8988T (cell line): ENCODE data around the gene HOXB8.

Experiments
- DNase-seq: peaks from one replicate; pipeline ENCODE4 v3.0.0; 2011

HOXB8 gene

DNA sequence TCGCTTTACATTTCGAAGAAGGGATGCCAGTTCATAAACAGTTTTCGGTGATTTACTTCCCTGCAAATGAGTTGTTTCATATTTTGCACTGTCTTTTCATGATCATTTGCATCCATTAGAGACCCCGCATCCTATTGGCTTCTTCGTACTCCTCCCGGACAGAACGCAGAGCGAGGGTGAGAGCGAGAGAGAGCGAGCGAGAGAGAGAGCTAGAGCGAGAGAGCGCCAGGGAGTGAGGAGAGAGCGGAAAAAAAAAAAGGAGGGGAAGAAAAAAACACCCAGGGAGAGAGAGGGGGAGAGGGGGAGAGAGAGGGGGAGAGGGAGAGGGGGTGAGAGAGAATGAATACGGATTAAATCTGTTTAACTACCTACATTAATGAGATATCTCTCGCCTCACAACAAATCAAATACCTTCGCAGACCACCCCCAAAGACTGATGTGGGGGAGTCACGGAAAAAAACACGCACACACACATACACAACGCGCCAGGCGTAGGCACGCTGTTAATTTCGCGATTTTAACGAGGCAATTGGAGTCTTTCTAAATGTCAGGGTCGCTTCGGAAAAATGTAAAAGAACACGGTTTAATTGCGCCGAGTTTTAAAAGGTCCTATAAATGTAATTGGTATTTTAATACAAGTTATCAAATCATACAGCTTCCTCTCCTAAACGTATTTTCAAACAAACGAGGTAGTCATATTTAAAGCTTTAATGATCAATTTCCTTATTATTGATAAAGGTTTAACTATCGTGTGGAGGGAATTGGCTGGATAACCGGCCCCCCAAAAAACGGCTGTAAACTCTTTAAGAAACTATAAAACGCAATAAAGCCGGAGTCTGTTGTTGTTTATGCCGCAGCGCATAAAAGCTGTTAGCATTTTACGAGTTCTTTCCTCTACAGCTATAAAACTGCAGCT, at the start of gene HOXB8:
HOXB8 (minus strand) TSS at position 246 of the 916 bp plus-strand sequence. CDS start 588 bp downstream, outside the sequence.
- DNase-seq: no peak

DNA sequence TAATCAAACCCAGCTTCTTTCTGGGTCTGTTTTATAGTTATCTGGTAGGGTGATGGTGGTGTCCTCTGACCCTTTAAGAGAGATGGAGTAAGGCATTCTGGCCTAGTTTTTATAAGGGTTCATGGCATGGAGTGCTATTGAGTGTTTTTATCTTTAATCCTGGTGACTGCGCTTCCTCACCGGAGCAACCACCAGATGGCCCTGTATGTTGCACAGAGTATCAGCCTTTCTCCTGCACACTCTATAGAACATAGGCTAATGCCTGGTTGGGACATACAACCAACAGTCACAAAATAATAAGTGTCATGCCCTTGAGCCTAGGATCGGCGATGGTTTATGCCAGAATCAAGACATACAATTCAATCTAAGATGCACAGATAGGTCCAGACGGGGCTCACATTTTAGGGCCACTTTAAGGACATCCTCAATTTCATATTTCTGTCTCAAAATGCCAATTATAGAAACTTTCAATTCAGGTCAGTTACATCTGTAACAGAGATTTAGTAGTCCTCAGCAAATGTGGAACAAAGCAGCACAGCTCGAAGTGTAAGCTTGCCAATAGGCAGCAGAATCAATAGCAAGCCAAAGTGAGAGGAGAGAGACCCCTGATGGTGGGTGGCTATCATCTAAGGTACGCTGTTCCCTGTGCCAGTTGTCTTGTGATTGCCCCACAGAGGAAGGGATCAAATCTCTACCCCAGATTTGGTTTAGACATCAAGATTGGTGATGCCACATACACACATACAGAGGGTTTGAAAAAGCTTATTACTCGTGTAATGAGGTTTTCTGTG, 48.2 kb upstream of the HOXB8 start:
- DNase-seq: no peak

DNA sequence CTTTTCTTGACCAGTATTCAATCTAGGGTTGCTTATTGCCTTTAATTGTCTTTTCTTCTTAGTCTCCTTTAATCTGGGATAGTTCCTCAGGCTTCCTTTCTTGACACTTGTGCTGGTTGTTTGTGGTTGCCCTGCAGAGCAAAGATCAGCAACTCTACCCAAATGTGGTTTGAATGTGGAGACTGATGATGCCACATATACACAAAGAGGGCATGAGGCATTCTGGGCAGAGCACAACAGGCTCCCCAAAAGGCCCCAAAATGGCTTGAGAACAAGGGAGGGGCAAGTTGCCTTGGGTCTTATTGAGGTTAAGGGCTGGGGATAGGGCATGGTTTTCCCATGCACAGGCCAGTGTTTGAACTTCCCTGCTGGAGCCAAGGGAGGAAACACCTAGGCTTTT, 40.8 kb upstream of the HOXB8 start:
- no peak for DNase-seq

DNA sequence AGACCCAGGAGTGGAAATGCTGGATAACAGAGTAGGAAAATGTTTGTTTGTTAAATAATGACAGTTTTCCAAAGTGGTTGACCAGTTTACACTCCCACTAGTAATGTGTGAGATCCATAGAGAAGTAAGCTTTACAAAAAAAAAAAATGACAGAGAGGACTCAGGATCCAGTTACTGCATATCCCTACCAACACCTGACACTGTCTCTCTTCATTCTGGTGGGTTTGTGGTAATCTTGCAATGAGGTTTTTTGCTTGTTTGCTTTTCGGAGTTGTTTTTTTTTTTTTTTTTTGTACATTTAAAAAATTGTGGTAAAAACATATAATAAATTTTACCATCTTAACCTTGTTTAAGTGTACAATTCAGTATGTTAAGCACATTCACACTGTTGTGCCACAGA, 34.6 kb upstream of the HOXB8 start:
- no peak for DNase-seq

DNA sequence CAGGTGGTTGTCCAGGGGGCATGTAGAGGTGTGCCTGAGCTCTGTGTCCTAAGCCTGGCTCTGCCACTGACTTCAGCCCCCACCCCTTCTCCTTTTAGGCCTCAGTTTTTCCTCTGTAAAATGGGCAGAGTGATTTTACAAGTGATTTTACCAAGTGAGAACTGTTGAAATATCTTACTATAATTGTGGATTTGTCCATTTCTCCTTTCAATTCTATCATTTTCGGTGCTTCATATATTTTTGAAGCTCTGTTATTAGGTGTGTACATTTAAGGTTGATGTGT, 32.8 kb upstream of the HOXB8 start:
- no peak for DNase-seq

DNA sequence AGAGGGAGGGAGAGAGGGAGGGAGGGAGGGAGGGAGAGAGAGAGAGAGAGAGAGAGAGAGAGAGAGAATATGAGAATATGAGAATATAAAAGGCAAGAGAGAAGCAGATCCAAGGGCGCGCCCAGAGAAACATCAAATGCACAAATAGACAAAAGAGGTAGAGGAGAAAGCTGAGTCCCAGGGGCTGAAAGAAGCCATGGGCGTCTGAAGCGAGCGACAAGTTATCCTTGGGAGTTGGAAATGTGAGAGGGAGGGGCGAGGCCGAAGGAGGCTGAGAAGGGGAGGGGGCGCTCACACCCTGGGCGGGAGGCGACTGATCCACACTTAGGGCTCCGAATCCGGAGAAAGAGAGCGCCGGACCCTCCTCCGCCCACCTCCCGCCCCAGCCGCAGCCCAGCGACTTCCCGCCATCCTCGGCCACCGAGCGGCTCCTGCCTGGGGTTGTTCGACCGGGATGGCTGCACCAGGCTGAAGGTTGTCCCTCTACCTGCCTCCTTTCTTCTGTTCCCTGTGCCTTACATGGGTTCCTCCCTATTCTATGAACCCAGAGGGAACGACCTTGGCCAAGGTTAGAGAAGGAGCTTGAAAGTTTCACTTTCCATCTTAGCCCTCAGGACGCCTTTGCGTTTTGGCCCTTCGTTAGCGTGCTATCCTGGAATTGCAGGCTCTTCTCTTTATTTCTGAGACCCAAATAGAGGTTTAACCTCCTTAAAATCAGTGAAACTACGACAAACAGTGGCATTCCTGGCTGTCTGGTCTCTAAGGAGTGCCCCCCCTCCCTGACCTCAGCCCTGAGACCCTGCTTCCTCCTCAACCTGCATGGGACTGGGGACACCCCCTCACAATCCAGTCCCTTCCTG, 32.2 kb upstream of the HOXB8 start:
- no peak for DNase-seq

DNA sequence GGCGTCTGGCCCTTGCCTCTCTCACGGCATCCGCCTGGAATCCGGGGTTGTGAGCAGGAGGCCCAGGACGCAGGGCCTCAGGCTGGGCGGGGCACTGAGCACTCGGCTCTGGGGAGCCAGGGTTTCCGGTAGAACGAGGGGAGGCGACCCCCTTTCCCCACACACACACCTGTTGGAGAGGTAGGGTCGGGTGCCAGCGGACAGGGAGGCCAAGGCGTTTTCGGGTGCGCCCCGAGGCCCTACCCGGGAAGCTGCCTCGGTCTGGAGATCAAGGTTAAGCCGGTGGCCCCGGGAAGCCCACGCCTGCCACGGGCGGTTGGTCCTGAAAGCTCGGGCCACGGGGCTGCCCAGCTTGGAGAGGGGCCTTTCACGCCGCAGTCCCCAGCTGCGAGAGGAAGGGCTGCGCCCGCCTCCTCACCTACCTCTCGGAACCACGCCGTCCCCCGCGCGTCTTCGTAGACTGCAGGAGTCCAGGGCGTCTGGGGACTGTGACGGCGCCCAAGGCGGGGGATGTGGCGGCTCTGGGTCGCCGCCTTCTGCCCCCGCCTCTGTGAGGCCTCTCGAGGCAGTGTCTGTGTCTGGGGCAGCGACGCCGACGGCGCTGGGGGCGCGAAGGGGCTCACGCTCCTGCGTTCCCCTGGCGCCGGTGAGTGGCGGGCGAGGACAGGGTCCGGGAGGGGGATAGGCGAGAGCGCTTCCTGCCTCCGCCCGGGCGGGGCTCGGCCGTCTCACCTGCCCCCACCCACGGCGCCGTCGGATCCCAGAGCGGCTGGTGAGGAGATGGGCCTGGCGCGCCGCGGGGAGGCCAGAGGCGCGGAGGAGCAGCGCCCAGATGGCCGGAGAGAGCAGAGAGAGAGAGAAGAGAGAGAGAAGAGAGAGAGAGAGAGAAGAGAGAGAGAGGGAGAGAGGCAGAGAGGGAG, 31.4 kb upstream of the HOXB8 start:
- peak; percentile 73 for DNase-seq

DNA sequence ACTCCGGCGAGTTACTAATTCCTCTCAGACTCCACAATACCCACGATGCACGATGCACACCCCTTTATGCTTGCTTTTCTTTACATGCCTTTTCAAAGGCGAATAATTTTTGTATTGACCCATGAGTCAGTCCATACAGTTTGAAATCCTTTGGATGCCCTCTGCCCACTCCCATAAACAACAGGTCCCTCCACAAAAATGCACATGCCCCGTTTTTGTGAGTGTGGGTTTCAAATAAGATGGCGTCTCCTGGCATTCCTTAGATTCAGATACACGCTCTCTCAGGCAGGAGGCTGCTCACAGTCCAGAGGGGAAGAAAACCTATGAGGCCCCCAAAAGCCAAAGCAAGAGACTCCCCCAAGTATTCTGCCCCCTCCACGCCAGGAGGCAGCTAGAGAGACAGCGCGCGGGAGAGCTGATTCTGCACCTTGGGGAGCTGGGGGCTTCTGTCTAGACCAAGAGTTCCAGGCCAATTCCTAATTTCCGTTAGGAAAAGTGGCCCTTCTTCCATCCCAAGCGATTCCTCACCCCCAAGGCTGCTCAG, 30.6 kb upstream of the HOXB8 start:
- peak; percentile 32 for DNase-seq

DNA sequence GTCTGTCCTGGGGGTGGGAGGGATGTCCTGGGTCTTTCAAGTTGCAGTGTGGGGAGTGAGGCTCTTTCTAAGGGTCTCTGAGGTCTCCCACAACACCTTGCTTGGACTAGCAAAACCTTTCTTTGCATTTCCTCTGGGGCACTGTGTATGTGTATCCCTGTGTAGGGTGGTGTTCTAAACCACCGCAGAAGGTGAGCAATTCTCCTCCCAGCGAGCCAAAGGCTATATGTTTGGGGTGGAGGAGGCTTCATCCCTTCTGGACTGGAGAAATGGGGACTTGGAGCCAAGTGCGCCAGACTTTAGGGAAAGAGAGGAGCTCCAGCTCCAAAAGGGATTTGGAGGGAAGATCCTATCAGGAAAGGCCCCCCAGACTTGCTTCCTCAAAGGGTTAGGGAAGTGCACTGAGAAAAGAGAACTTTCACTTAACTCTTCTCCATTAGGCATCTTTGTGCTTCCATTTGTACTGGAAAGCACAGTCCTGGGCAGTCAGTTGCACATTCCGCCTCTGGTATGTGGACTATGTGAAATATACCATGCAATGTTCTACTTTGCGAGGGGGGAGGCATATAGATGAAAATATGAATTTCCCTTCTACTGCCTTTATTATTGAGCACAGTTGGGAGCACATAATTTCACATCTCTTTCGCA, 29.9 kb upstream of the HOXB8 start:
- peak; percentile 10 for DNase-seq

DNA sequence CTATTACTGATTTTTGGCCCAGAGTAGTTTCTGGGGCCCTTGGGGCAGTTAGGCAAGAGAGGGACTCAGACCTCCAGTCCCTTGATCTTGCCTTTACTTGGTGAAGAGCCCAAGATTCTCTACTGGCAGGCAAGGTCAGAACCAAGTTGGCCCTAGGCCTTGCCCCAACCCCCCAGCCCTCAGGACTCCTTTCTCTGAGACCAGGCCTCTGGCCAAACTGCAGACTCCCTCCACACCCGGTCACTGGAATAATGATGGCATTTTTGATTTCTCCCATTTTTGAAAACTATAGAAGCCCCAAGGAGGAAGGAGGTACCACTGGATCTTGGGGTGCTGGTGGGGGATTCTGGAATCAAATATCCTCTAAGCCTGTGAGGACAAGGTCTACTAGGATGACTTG, 29.1 kb upstream of the HOXB8 start:
- DNase-seq: no peak

DNA sequence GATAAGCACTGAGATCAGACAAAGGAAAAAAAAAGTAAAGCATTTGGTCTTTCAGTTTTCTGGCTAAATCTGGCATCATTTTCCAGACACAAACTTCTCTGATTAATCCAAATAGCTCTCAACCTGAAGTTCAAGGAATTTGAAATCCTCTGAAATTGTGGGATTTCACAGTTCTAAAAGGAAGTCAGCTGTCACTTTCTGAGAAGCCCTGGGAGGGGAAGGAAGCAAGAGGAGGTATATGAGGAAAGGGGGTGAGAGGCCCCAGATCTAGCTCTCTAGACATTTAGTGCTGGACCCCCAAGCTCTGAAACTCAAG, 28.6 kb upstream of the HOXB8 start:
- no peak for DNase-seq

DNA sequence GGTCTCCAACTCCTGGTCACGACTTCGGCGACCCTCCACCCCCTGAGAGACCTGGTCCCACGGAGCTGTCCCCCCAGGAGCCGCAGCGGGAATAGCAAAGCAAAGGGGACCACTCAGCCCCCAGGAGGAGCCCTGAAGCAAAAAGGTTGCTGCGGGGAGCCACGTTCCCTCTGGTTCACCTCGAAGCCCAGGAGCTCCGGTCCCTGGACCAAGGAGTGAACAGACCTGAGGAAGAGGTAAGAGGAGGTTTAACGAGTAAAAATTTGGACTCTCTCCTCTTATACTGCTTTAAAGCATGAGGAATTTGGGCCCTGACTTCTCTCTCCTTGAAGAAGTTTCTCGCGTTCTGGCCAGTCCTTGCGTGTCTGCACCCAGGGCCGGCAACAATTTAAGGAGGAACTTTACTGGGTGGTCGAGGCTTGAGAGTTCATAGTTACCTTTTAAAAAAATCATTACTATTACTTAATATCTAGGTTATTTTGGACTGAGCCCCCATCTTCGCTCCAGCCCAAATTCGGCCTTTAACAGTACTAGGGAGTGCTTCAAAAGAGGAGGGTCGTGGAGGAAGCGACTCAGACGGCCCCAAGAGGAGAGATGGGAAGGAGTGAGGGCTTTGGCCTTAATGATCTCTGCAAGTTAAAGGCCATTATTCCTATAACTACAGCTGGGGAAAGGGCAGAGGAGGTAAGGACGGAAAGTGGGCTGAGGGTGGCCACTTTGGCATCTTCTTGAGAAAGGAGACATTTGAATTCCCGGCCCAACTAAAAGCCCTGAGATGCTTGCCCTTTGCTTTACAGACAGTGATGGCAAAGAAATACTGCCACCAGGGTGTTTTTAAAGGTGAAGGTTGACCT, 28.0 kb upstream of the HOXB8 start:
- DNase-seq: no peak

DNA sequence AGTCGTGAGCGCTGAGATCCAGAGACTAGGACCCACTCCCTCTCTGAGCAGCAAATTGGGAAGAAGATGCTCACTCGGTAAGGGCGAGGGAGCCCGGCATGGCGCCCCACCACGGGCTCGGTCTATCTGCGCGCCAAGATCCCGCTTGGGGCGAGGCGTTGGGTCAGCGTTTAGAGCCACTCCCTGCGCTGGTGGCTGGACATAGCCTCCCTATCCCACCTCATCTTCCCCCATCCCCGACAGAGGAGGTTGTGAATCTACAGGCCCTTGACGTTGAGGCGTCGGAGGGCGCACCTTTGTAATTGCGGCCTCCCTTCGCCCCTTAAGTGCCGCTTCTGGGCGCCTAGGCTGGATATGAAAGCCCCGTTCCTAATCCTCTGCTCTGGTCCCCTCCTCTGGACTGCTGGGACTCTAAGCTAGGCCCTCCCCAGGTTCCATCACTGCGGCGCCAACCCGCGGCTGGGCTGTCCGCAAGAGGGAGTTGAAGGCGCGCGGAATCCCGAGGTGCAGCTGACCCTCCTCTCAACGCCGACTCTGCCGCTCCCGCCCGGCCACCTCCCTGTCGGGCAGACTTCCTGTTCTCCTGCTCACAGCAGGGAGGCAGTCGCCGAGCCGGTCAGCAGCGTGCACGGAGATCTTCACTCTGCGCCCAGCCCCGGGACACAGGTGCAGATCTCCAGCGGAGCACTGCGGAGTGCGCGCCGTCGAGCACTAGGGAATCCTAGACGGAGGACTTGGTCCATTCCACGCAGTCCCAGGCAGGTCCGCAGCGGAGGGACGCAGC, 27.2 kb upstream of the HOXB8 start:
- DNase-seq: no peak

DNA sequence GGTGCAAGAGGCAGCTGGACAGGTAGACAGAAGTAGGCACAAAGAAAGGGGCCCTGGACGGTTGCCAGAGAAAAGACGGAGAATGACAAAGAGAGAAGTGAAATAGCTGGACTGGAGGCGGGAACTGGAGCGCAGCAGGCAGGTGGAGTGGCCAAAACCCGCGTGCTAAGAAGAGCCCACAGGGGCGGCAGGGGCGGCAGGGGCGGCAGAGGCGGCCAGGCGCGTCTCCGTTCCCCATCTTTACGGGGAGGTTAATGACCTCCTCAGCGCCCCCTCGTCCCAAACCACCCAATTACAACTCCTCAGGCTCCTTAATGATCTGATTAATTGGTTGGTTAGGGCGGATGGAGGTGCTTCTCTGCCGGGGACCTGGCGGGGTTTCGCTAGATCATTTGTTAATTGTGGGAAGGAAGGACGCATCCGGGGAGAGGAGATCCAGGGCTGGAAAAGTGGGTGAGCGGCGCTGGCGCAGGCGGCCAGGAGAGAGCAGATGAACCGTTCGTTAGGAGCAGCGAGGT, 26.5 kb upstream of the HOXB8 start:
- DNase-seq: no peak

DNA sequence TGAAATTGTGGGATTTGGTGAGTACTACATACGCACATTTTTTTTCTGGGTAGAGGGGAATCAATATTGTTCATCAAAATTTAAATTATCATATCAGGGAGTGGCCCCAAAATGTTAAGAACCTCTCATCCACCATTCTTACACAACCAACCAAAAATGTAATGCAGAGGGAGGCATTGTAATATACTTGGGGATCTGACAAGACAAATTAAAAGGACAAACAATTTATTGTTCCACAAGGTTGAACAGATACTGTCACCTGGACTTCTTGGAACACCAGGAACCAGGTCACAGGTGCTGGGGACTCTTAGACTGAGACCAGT, 25.7 kb upstream of the HOXB8 start:
- no peak for DNase-seq

DNA sequence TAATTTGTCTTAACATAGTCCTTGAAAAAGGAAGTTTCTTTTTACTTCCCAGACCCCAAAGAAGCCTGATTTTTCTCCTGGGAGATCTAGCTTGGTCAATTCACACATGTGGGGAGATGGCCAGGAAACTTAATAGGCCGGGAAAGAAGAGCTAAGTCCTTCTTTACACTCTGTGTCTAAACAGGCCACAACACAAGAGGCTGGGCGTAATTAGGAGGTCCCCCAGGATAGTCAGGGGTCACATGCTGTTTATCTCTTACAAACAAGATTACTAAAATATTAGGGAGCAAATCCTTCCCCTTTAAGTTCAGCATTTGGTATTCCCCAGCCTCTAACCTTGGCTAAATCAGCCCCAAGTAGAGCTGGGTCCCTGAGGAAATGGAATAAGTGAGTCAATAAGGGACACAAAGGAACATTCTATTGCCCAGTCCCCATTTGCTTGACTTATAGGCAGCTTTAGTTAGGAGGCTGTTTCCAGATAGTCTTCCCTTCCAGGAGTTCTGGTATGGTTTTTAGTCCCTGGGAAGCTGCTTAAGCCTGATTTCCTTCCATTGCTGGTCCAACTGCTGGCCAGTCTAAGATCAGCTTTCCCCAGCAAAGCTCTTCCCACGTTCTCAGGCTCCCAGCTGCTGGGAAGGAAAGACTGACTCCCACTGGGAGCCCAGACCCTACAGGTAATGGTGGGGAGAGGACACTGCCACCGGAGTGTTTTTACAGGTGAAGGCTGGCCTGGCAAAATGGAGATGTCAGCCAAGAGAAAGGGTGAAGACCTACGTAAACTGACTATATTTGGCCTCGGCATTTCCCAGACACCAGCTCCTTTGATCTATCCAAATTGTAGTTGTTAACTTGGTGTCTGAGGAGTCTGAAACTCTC, 25.1 kb upstream of the HOXB8 start:
- DNase-seq: no peak

DNA sequence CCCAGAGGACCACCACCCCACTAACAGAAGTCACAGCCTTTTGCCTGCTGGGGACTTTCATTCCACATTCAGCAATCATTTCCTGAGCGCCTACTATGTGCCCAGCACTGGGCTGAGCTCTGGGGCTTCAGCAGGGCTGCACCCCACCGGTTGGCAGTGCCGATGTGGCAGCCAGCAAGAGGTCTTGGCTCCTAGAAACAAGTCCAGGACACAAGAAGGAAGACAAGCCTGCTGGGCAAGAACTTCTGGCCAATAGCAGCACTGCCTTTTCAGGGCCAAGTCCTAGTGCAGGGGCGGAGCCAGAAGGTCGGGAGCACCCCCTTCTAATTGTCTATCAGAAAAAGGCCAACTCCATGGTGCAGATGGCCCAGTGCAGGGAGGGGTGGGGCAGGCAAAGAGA, 24.0 kb upstream of the HOXB8 start:
- DNase-seq: peak; percentile 11
